ENCODE measurements around the gene DAB2. TPM values are rescaled to one million over a fixed set of nuclear protein-coding genes. Genes with fewer than 3 reads are reported as not detected.
"Not testable (repeated sequence)": the region's sequence is repeated elsewhere in the genome, so short reads cannot be mapped to it uniquely, and the experiment has no call there.

DAB2 gene
- polyA plus RNA-seq, 1 experiment, result 168 TPM

GRCh38 chr5:39342460-39342859 lies 82.3 kb downstream of the DAB2 start:
- Histone ChIP-seq H3K4me3 (ENCODE audit: low read depth, low read length) (no peak overlapping the region), H3K27me3 (ENCODE audit: control insufficient read depth, insufficient read depth, low read length) (peaks cover under 1% of the 10 kb centered on the region; the same call in 1 of the 2 replicates), H3K36me3 (ENCODE audit: control insufficient read depth, insufficient read depth, low read length) (no peaks in the 10 kb centered on the region)
- DNase-seq (ENCODE audit: low read depth), result no peak
- ChIA-PET POLR2A (no interaction called here), CTCF (no interaction called here)
- TF ChIP-seq, protein P1, sequence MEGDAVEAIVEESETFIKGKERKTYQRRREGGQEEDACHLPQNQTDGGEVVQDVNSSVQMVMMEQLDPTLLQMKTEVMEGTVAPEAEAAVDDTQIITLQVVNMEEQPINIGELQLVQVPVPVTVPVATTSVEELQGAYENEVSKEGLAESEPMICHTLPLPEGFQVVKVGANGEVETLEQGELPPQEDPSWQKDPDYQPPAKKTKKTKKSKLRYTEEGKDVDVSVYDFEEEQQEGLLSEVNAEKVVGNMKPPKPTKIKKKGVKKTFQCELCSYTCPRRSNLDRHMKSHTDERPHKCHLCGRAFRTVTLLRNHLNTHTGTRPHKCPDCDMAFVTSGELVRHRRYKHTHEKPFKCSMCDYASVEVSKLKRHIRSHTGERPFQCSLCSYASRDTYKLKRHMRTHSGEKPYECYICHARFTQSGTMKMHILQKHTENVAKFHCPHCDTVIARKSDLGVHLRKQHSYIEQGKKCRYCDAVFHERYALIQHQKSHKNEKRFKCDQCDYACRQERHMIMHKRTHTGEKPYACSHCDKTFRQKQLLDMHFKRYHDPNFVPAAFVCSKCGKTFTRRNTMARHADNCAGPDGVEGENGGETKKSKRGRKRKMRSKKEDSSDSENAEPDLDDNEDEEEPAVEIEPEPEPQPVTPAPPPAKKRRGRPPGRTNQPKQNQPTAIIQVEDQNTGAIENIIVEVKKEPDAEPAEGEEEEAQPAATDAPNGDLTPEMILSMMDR (IDR thresholded peaks at IDR 0.05; ENCODE audit: insufficient read depth, low read depth, low read length), result no peak

DNA sequence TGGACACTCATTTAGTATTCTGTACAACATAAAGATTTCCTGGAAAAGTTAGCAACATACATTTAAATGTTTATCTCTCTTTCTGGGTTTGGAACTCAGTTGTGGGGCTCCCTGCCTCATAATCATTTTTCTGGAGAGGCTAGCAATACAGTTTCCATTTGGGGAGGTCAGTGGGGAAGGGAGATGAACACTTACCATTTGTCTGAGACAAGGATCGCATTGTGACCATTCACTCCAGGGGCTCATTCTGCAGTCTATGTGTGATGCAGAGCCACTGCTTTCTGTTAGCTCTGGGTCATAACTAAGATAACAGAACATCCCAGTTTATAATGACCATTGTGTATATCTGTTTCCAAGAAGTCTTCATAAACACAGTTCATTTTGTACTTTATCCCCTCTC lies 82.9 kb downstream of the DAB2 start:
- H3K36me3 ChIP-seq (ENCODE audit: control insufficient read depth, insufficient read depth, low read length), result no peaks in the 10 kb centered on the region
- POLR2A ChIA-PET, result no interaction called here

GRCh38 chr5:39340506-39340905 lies 84.3 kb downstream of the DAB2 start:
- POLR2A ChIA-PET, result no interaction called here
- DNase-seq (ENCODE audit: low read depth), result no peak

More for the DNA sequence above, 82.9 kb downstream of the DAB2 start:
- CTCF ChIA-PET, result no interaction called here
- peaks cover 2% of the 10 kb centered on the region; the same call in 1 of the 2 replicates for H3K27me3 ChIP-seq (ENCODE audit: control insufficient read depth, insufficient read depth, low read length)
- no peak overlapping the region for H3K4me3 ChIP-seq (ENCODE audit: low read depth, low read length)
- TF ChIP-seq, protein P1 (IDR thresholded peaks at IDR 0.05; ENCODE audit: insufficient read depth, low read depth, low read length), result no peak
- DNase-seq (ENCODE audit: low read depth), result no peak

DNA sequence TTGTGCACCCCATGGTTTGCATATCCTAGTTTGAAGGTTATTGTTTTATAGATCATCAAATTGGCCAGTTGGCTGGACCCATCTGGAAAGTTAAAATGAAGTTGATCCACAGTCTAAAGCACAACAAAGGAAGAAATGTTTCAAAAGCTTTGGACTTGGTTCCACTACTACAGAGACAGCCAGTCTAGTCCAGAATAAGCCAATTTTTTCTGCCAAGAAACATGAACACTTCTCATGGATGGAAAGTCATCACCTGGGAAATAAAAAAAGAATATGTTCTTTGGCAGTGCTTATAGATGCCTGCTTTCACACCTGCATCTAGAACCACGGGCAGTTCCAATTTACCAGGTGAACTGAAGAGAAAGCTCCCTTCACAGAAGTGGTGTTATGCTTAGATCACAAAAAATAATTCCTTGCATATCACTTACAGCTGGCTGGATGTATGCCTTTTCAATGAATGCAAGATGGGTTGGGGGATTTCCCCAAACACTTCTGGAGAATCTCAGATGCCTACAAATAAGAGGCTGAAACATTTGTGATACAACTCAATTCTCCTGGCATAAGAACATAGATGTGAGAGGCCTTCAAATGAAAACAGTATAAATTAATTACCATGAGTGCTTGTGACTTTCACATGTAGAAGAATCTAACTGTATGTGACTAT lies 87.4 kb downstream of the DAB2 start:
- no peak overlapping the region for H3K4me3 ChIP-seq (ENCODE audit: low read depth, low read length)
- POLR2A ChIA-PET, result no interaction called here
- TF ChIP-seq, protein P1 (IDR thresholded peaks at IDR 0.05; ENCODE audit: insufficient read depth, low read depth, low read length), result no peak
- no peaks in the 10 kb centered on the region for H3K36me3 ChIP-seq (ENCODE audit: control insufficient read depth, insufficient read depth, low read length)
- no peak for DNase-seq (ENCODE audit: low read depth)
- CTCF ChIA-PET, result interaction anchor here (1.4 kb wide), 1 partner anchor 24 kb away, joined by 4 read pairs; no protein-coding TSS in a partner anchor
- peaks cover 2% of the 10 kb centered on the region; the same call in 1 of the 2 replicates for H3K27me3 ChIP-seq (ENCODE audit: control insufficient read depth, insufficient read depth, low read length)

More at GRCh38 chr5:39340506-39340905, 84.3 kb downstream of the DAB2 start:
- CTCF ChIA-PET, result interaction anchor here (0.6 kb wide), 1 partner anchor 255 kb away, joined by 3 read pairs; no protein-coding TSS in a partner anchor
- Histone ChIP-seq H3K4me3 (ENCODE audit: low read depth, low read length) (no peak overlapping the region), H3K36me3 (ENCODE audit: control insufficient read depth, insufficient read depth, low read length) (no peaks in the 10 kb centered on the region), H3K27me3 (ENCODE audit: control insufficient read depth, insufficient read depth, low read length) (peaks cover 2% of the 10 kb centered on the region; the same call in 1 of the 2 replicates)
- TF ChIP-seq, protein P1 (IDR thresholded peaks at IDR 0.05; ENCODE audit: insufficient read depth, low read depth, low read length), result no peak

DNA sequence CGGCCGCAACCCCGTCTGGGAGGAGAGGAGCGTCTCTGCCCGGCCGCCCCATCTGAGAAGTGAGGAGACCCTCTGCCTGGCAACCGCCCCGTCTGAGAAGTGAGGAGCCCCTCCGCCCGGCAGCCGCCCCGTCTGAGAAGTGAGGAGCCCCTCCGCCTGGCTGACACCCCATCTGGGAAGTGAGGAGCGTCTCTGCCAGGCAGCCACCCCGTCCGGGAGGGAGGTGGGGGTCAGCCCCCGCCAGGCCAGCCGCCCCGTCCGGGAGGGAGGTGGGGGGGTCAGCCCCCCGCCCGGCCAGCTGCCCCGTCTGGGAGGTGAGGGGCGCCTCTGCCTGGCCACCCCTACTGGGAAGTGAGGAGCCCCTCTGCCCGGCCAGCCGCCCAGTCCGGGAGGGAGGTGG lies 90.5 kb downstream of the DAB2 start:
- H3K4me3 ChIP-seq (ENCODE audit: low read depth, low read length); CTCF ChIA-PET; POLR2A ChIA-PET; H3K36me3 ChIP-seq (ENCODE audit: control insufficient read depth, insufficient read depth, low read length); DNase-seq (ENCODE audit: low read depth); H3K27me3 ChIP-seq (ENCODE audit: control insufficient read depth, insufficient read depth, low read length): not testable (repeated sequence)

- DNase-seq (ENCODE audit: low read depth), result no peak
- CTCF ChIA-PET, result no interaction called here
These were observed 91.7 kb downstream of the DAB2 start for GRCh38 chr5:39333104-39333503.

More at GRCh38 chr5:39333104-39333503, 91.7 kb downstream of the DAB2 start:
- Histone ChIP-seq H3K4me3 (ENCODE audit: low read depth, low read length) (no peak overlapping the region), H3K36me3 (ENCODE audit: control insufficient read depth, insufficient read depth, low read length) (no peaks in the 10 kb centered on the region), H3K27me3 (ENCODE audit: control insufficient read depth, insufficient read depth, low read length) (peaks cover 7% of the 10 kb centered on the region)
- TF ChIP-seq, protein P1 (IDR thresholded peaks at IDR 0.05; ENCODE audit: insufficient read depth, low read depth, low read length), result no peak
- POLR2A ChIA-PET, result no interaction called here
